NOMO-1 treated with DMSO at 0.1 percent for 48 hours (cell line): ENCODE results near the gene FAM20B.

Experiments used
- DNase-seq: peaks from one replicate; lab custom pipeline; 2025; ENCODE audit not compliant: unreplicated experiment; lab: John Stamatoyannopoulos, UW

The FAM20B gene

GRCh38 chr1:179090923-179091322 lies 65.2 kb downstream of the FAM20B start:
- no peak for DNase-seq

GRCh38 chr1:179091691-179092165 lies 66.0 kb downstream of the FAM20B start:
- DNase-seq = no peak

- no peak for DNase-seq
Observed at GRCh38 chr1:179092896-179093461, 67.3 kb downstream of the FAM20B start.

- no peak for DNase-seq
Observed at GRCh38 chr1:179094818-179095217, 69.1 kb downstream of the FAM20B start.

GRCh38 chr1:179095377-179095776 lies 69.7 kb downstream of the FAM20B start:
- no peak for DNase-seq

- DNase-seq = no peak
Observed at GRCh38 chr1:179095924-179096323, 70.2 kb downstream of the FAM20B start.

GRCh38 chr1:179099891-179100290 lies 74.2 kb downstream of the FAM20B start:
- no peak for DNase-seq

GRCh38 chr1:179101566-179101965 lies 75.9 kb downstream of the FAM20B start:
- no peak for DNase-seq

- no peak for DNase-seq
Observed at GRCh38 chr1:179103999-179104398, 78.3 kb downstream of the FAM20B start.

GRCh38 chr1:179104611-179105250 lies 79.0 kb downstream of the FAM20B start:
- DNase-seq = no peak

GRCh38 chr1:179105393-179105792 lies 79.7 kb downstream of the FAM20B start:
- DNase-seq = no peak

GRCh38 chr1:179107706-179108629 lies 82.3 kb downstream of the FAM20B start:
- DNase-seq = no peak

GRCh38 chr1:179108644-179109043 lies 83.0 kb downstream of the FAM20B start:
- DNase-seq = no peak

GRCh38 chr1:179115181-179115580 lies 89.5 kb downstream of the FAM20B start:
- no peak for DNase-seq

GRCh38 chr1:179119513-179119912 lies 93.8 kb downstream of the FAM20B start:
- no peak for DNase-seq

GRCh38 chr1:179120736-179121135 lies 95.0 kb downstream of the FAM20B start:
- no peak for DNase-seq

GRCh38 chr1:179121159-179121938 lies 95.7 kb downstream of the FAM20B start:
- DNase-seq = peak; percentile 44

- no peak for DNase-seq
Observed at GRCh38 chr1:179124873-179125272, 99.2 kb downstream of the FAM20B start.
